Erythroblast (primary cell): ENCODE results near the gene NCOA5.

ENCODE experiments used
- GATA1 ChIP-seq: IDR thresholded peaks from 2 replicates; pipeline ENCODE4 v1.6.1; 2011; ENCODE audit warnings: low read depth, mild to moderate bottlenecking, control low read depth, low read length, moderate library complexity
- POLR2A ChIP-seq: IDR thresholded peaks from 2 replicates; pipeline ENCODE4 v1.6.1; 2011; ENCODE audit warnings: mild to moderate bottlenecking, low read length

DNA sequence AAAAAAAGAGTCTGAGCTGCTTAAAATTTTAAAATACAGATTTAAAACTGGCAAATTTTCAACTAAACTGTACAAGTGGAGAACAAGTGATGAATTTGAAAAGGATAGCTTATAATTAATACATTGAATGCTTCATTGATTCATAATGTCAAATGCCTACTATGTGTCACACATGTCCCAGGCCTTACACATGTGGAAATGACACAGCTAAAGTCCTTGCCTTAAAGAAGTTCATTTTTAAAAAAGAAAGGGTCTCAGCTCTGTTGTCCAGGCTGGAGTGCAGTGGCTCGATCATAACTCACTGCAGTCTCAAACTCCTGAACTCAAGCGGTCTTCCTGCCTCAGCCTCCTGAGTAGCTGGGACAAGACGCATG is 5.0 kb downstream of the NCOA5 start:
- TF ChIP-seq POLR2A (no peak), GATA1 (no peak)
